ENCODE results near the gene GFRA3. TPM values are rescaled to one million over a fixed set of nuclear protein-coding genes. Genes with fewer than 3 reads are reported as not detected.
A peak's percentile ranks its signal among the peaks of the same experiment; 100 is the strongest.

The GFRA3 gene
- total RNA-seq, 6 experiments from 2014 or later = 0.17 TPM; not detected in 5

DNA sequence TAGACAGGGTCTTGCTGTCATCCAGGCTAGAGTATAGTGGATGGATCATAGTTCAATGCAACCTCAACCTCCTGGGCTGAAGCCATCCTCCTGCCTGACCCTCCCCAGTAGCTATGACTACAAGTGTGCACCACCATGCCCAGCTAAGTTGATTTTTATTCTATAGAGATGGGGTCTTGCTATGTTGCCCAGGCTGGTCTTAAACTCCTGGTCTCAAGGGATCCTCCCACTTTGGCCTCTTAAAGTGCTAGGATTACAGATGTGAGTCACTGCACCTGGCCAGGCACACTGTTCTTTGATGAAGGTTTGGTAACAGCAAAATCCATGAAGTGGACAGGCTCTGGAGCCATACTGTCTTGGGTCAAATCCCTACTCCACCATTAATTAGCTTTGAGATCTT, 6.5 kb upstream of the GFRA3 start:
- intact Hi-C loops (cut with DNase I) = loop anchor here in 1 of 2 donors (10.0 kb wide), 1 partner anchor 56 kb away; no protein-coding TSS in a partner anchor
- ATAC-seq = no peak

DNA sequence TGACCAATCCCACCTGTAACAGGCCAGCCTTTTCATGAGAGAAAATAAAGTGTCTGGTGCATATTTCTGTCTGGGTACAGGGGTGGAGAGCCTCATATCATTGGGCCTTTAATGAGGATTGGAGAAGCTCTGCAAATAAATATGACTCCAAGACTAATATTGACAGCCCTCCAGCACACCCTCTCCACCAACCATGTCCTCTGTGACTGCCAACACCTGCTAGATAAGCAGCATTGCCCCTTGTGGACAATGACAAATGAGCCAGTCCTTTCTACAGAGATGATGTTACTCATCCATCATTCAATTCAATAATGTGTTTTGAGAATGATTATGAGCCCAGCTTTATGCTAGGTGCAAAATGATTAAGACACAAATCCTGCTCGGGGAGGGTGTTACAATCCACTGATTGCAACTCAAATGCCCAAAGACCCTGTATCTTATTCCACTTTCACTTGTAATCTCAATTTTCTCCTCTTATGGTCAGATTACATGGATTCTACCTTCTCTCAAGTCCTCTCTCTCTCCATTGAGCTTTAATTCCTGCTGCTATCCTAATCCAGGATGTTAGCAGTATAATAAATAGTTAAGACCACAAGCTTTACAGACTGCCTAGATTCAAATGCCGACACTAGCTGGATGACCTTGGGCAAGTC, 2.1 kb upstream of the GFRA3 start:
- H3K36me3 ChIP-seq = no peaks in the 10 kb centered on the region
- intact Hi-C loops (cut with DNase I) = no loop called here
- H3K9me3 ChIP-seq = no peaks in the 10 kb centered on the region
- ATAC-seq (peak; percentile 94 to 96 (median 96)), DNase-seq (peak in 2 of 3 donors; percentile 55 to 75)
- H3K27ac ChIP-seq = peak overlapping the region in 1 of 3 donors; percentile 23
- TF ChIP-seq CTCF (IDR thresholded peaks at IDR 0.05) = peak; percentile 30 to 52 (median 42)
- TF ChIP-seq POLR2A (IDR thresholded peaks at IDR 0.05) = no peak
- H3K27me3 ChIP-seq = no peaks in the 10 kb centered on the region
- peaks cover 0 to 23% (median 11%) of the 10 kb centered on the region in 4 donors for H3K4me1 ChIP-seq
- H3K4me3 ChIP-seq = no peak overlapping the region
- WGBS (ENCODE audit: insufficient coverage, low coverage, low lambda C conversion rate, missing lambda C conversion rate) = 51% methylated on average over 2 of the region's 2 CpGs

More for the DNA sequence above, 6.5 kb upstream of the GFRA3 start:
- Histone ChIP-seq H3K27ac (no peak overlapping the region), H3K4me1 (peaks cover 0 to 10% (median 1%) of the 10 kb centered on the region in 4 donors), H3K36me3 (no peaks in the 10 kb centered on the region), H3K4me3 (no peak overlapping the region), H3K9me3 (no peaks in the 10 kb centered on the region), H3K27me3 (no peaks in the 10 kb centered on the region)
- no peak for DNase-seq
- TF ChIP-seq CTCF (IDR thresholded peaks at IDR 0.05) = no peak
- no peak for TF ChIP-seq POLR2A (IDR thresholded peaks at IDR 0.05)

DNA sequence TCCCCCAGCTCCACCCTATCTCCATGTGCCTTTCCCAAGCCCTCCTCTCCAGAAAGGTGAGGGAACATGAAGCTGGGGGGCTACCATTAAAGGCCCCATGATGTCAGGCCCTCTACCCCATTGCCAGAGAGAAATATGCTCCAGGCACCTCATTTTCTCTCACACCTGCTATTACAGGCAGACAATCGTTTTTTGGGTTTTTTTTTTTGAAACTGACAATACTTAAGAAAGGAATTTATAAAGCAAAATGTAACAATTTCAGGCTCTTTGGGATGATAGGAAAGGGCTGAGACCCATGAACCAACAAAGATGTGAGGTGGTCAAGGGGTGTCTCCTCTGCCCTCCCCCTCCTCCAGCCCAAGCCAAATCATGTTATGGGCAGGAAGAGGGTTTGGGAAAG, 1.5 kb upstream of the GFRA3 start:
- Histone ChIP-seq H3K4me3 (no peak overlapping the region), H3K9me3 (no peaks in the 10 kb centered on the region), H3K4me1 (peaks cover 0 to 29% (median 13%) of the 10 kb centered on the region in 4 donors), H3K36me3 (no peaks in the 10 kb centered on the region), H3K27me3 (no peaks in the 10 kb centered on the region), H3K27ac (peak overlapping the region in 1 of 3 donors; percentile 23)
- no peak for DNase-seq
- TF ChIP-seq POLR2A (IDR thresholded peaks at IDR 0.05) (no peak), CTCF (IDR thresholded peaks at IDR 0.05) (no peak)
- 15% methylated on average over 1 of the region's 1 CpG for WGBS (ENCODE audit: insufficient coverage, low coverage, low lambda C conversion rate, missing lambda C conversion rate)
- intact Hi-C loops (cut with DNase I) = no loop called here
- ATAC-seq = no peak

GRCh38 chr5:138275379-138275782, 960 bp upstream of the GFRA3 start:
- 67% methylated on average over 1 of the region's 3 CpGs for WGBS (ENCODE audit: insufficient coverage, low coverage, low lambda C conversion rate, missing lambda C conversion rate)
- intact Hi-C loops (cut with DNase I) = no loop called here
- Histone ChIP-seq H3K36me3 (no peaks in the 10 kb centered on the region), H3K27ac (no peak overlapping the region), H3K9me3 (no peaks in the 10 kb centered on the region), H3K4me3 (no peak overlapping the region), H3K27me3 (no peaks in the 10 kb centered on the region), H3K4me1 (peaks cover 0 to 32% (median 14%) of the 10 kb centered on the region in 4 donors)
- ATAC-seq (no peak), DNase-seq (no peak)
- TF ChIP-seq POLR2A (IDR thresholded peaks at IDR 0.05) = no peak
- TF ChIP-seq CTCF (IDR thresholded peaks at IDR 0.05) = no peak

Measured in right lobe of liver (tissue), 6 donors.